ENCODE results near the gene ETAA1.

The ETAA1 gene

GRCh38 chr2:67400560-67401485 is 3.7 kb downstream of the ETAA1 start:
- no peak for TF ChIP-seq ZNF202 (tag by site-specific recombination; IDR thresholded peaks at IDR 0.05; ENCODE audit: borderline replicate concordance)
- no peak for TF ChIP-seq ZNF449 (tag by site-specific recombination; IDR thresholded peaks at IDR 0.05)
- peak; percentile 83 for TF ChIP-seq SP7 (tag by site-specific recombination; IDR thresholded peaks at IDR 0.05)
- no peak for TF ChIP-seq ZNF621 (tag by site-specific recombination; IDR thresholded peaks at IDR 0.05)
- TF ChIP-seq PRDM6 (tag by site-specific recombination; IDR thresholded peaks at IDR 0.05) = peak; percentile 18
- peak; percentile 35; the same call in 1 of the 2 replicates for TF ChIP-seq PRDM4 (tag by site-specific recombination; IDR thresholded peaks at IDR 0.05)
- TF ChIP-seq ZXDB (tag by site-specific recombination; IDR thresholded peaks at IDR 0.05) = 0 out of 2 replicates have a peak, but pooled peaks have one; percentile 24
- TF ChIP-seq ZNF366 (tag by site-specific recombination; conservative IDR thresholded peaks at IDR 0.05) = 0 out of 2 replicates have a peak, but pooled peaks have one; percentile 49
- Histone ChIP-seq H3K4me3 (ENCODE audit: low read depth, low read length) (no peak overlapping the region; the same call in 1 of the 2 replicates), H3K4me1 (ENCODE audit: control insufficient read depth, insufficient read depth, low read length) (peaks cover 18% of the 10 kb centered on the region), H3K9me3 (ENCODE audit: control insufficient read depth, insufficient read depth, low read depth, low read length) (no peaks in the 10 kb centered on the region), H3K27ac (ENCODE audit: extremely low read depth, low read depth, low read length) (peak overlapping the region; percentile 25; the same call in 1 of the 2 replicates), H3K36me3 (ENCODE audit: control insufficient read depth in 2 of 2, insufficient read depth in 1 of 2, low read length in 2 of 2) (peaks cover 29 to 38% of the 10 kb centered on the region in 2 experiments; a peak in 2 of 3 replicates)
- ChIA-PET CTCF (interaction anchor here (1.2 kb wide), 1 partner anchor 250 kb away, joined by 3 read pairs; no protein-coding TSS in a partner anchor), POLR2A (no interaction called here)

- H3K36me3 ChIP-seq (ENCODE audit: control insufficient read depth in 2 of 2, insufficient read depth in 1 of 2, low read length in 2 of 2) = peaks cover 40 to 49% of the 10 kb centered on the region in 2 experiments
- H3K27ac ChIP-seq (ENCODE audit: extremely low read depth, low read depth, low read length) = no peak overlapping the region
- CTCF ChIA-PET = interaction anchor here (0.6 to 0.8 kb wide), 2 partner anchors 18 to 47 kb away, joined by 3 read pairs; no protein-coding TSS in a partner anchor
- TF ChIP-seq IKZF3 (tag by site-specific recombination; IDR thresholded peaks at IDR 0.05) (no peak), ZBTB48 (tag by site-specific recombination; IDR thresholded peaks at IDR 0.05) (no peak), ZSCAN4 (tag by site-specific recombination; IDR thresholded peaks at IDR 0.05) (no peak)
- POLR2A ChIA-PET = interaction anchor here (1.3 kb wide), 1 partner anchor 11 kb away, joined by 3 read pairs; the partner anchor contains the start of gene ETAA1
- H3K4me1 ChIP-seq (ENCODE audit: control insufficient read depth, insufficient read depth, low read length) = peaks cover 3% of the 10 kb centered on the region; the same call in 1 of the 2 replicates
- no peaks in the 10 kb centered on the region for H3K9me3 ChIP-seq (ENCODE audit: control insufficient read depth, insufficient read depth, low read depth, low read length)
- H3K4me3 ChIP-seq (ENCODE audit: low read depth, low read length) = no peak overlapping the region
These were observed 11.2 kb downstream of the ETAA1 start for GRCh38 chr2:67408346-67408745.

GRCh38 chr2:67412424-67412823 is 15.3 kb downstream of the ETAA1 start:
- Histone ChIP-seq H3K4me1 (ENCODE audit: control insufficient read depth, insufficient read depth, low read length) (no peaks in the 10 kb centered on the region), H3K9me3 (ENCODE audit: control insufficient read depth, insufficient read depth, low read depth, low read length) (no peaks in the 10 kb centered on the region), H3K27ac (ENCODE audit: extremely low read depth, low read depth, low read length) (no peak overlapping the region), H3K4me3 (ENCODE audit: low read depth, low read length) (no peak overlapping the region), H3K36me3 (ENCODE audit: control insufficient read depth in 2 of 2, insufficient read depth in 1 of 2, low read length in 2 of 2) (peaks cover 15 to 27% of the 10 kb centered on the region in 2 experiments; a peak in 2 of 3 replicates)
- ChIA-PET POLR2A (no interaction called here), CTCF (interaction anchor here (1.4 kb wide), 1 partner anchor 21 kb away, joined by 3 read pairs; no protein-coding TSS in a partner anchor)
- TF ChIP-seq CTCF (tag by site-specific recombination; IDR thresholded peaks at IDR 0.05) (no peak), ZNF280D (tag by site-specific recombination; IDR thresholded peaks at IDR 0.05) (no peak)

Measured in HEK293 (cell line).